ENCODE results near the gene TASL. TPM values are rescaled to one million over a fixed set of nuclear protein-coding genes. Genes with fewer than 3 reads are reported as not detected.

TASL gene
- total RNA-seq, 1 experiment from 2014 or later, result not detected

- no peaks in the 10 kb centered on the region for H3K4me1 Mint-ChIP-seq
- H3K27me3 Mint-ChIP-seq (ENCODE audit: low read depth), result no peaks in the 10 kb centered on the region
- DNase-seq, result no peak
- Histone ChIP-seq H4K91ac (ENCODE audit: insufficient read length, low read depth, low read length) (no peak overlapping the region), H2BK12ac (ENCODE audit: insufficient read length, low read depth, low read length) (no peak overlapping the region), H2BK120ac (ENCODE audit: low read depth, low read length, poor library complexity, severe bottlenecking) (no peak overlapping the region), H2BK20ac (ENCODE audit: low read depth, low read length, poor library complexity, severe bottlenecking) (no peak overlapping the region), H4K5ac (ENCODE audit: insufficient read length, low read depth, low read length) (no peak overlapping the region), H2AK5ac (ENCODE audit: insufficient read length, low read length) (no peak overlapping the region), H4K20me1 (ENCODE audit: control insufficient read depth, insufficient read depth, insufficient read length) (no peaks in the 10 kb centered on the region), H3K9me3 (ENCODE audit: control insufficient read depth, low read depth, low read length) (no peaks in the 10 kb centered on the region), H3K4me2 (ENCODE audit: insufficient read depth, insufficient read length, low read length) (no peak overlapping the region), H3K9ac (ENCODE audit: extremely low read depth, insufficient read length, low read length) (no peak overlapping the region), H3K23ac (ENCODE audit: insufficient read length, low read depth, low read length) (no peak overlapping the region), H3K79me2 (ENCODE audit: insufficient read depth, low read length) (no peaks in the 10 kb centered on the region), H3K27me3 (ENCODE audit: insufficient read depth, low read length) (no peaks in the 10 kb centered on the region), H2AFZ (ENCODE audit: low read length) (no peak overlapping the region), H3K4ac (ENCODE audit: low read depth, low read length) (no peak overlapping the region), H3K23me2 (ENCODE audit: insufficient read length, low read depth, low read length, poor library complexity, severe bottlenecking) (no peaks in the 10 kb centered on the region), H3K27ac (ENCODE audit: insufficient read length, low read depth, low read length) (no peak overlapping the region), H4K8ac (replicated peaks; ENCODE audit: insufficient read length, low read depth, low read length) (no peak overlapping the region), H3T11ph (ENCODE audit: low read length) (no peak overlapping the region), H3K79me1 (ENCODE audit: insufficient read depth, low read depth, low read length, poor library complexity, severe bottlenecking) (no peaks in the 10 kb centered on the region), H2BK15ac (ENCODE audit: low read depth, low read length) (no peak overlapping the region), H3K4me1 (ENCODE audit: insufficient read depth, low read length) (no peaks in the 10 kb centered on the region), H3K14ac (ENCODE audit: insufficient read depth, low read length) (no peak overlapping the region), H3K56ac (ENCODE audit: insufficient read length, low read depth, low read length) (no peak overlapping the region), H3K18ac (ENCODE audit: insufficient read length, low read depth, low read length) (no peak overlapping the region), H2BK5ac (ENCODE audit: insufficient read length, low read length) (no peak overlapping the region)
- H3K4me3 Mint-ChIP-seq, result no peak overlapping the region
- H3K9me3 Mint-ChIP-seq, result peaks cover 3 to 49% of the 10 kb centered on the region in 2 experiments; a peak in 4 of 5 replicates
- H3K27ac Mint-ChIP-seq, result no peak overlapping the region
- TF ChIP-seq CTCF (conservative IDR thresholded peaks at IDR 0.05), result no peak
- H3K36me3 Mint-ChIP-seq (ENCODE audit: insufficient read depth in 1 of 3, low read depth in 3 of 3), result no peaks in the 10 kb centered on the region; a peak in 1 of 7 replicates
- WGBS (ENCODE audit: extremely low coverage, insufficient read length, low lambda C conversion rate), result no CpG with 5 or more reads among the region's 3 CpGs
Measured at GRCh38 chrX:30573125-30573524, 4.4 kb downstream of the TASL start.
